PFSK-1 (cell line): ENCODE measurements around the gene GPC3.

Experiments used
- POLR2AphosphoS5 ChIP-seq: IDR thresholded peaks from 2 replicates; pipeline ENCODE4 v1.6.1; 2012; ENCODE audit warnings: low read depth, mild to moderate bottlenecking, control low read depth, low read length, moderate library complexity
- SIN3A ChIP-seq: IDR thresholded peaks from 2 replicates; pipeline ENCODE4 v1.6.1; 2012; ENCODE audit warnings: mild to moderate bottlenecking, low read length, moderate library complexity, borderline replicate concordance; ENCODE audit not compliant: insufficient read depth
- TAF1 ChIP-seq: IDR thresholded peaks from 2 replicates; pipeline ENCODE4 v1.6.1; 2012; ENCODE audit warnings: low read length, control low read depth, borderline replicate concordance; ENCODE audit not compliant: insufficient read depth

- no peak for TF ChIP-seq POLR2AphosphoS5
- TF ChIP-seq TAF1, result no peak
- no peak for TF ChIP-seq SIN3A
Observed at GRCh38 chrX:133749370-133749769, 236.0 kb downstream of the GPC3 start.
